SU-DHL-6 (cell line): ENCODE data around the gene WFDC10A.
A peak's percentile ranks its signal among the peaks of the same experiment; 100 is the strongest.

ENCODE experiments used
- H2AFZ ChIP-seq: fragments of 200-600 bp; sonication (generic); 2 replicates; pipeline ENCODE4 v1.6.1; 2014; ENCODE audit warnings: low read depth, mild to moderate bottlenecking, moderate library complexity, mixed read lengths, antibody characterized with exemption, low read length; ENCODE audit not compliant: severe bottlenecking
- H3F3A ChIP-seq: fragments of 200-600 bp; shearing (Covaris generic); 2 replicates; pipeline ENCODE4 v1.6.0; 2016; ENCODE audit warnings: antibody characterized with exemption, mild to moderate bottlenecking; ENCODE audit not compliant: insufficient read depth
- H3K27ac ChIP-seq: fragments of 200-600 bp; sonication (generic); 2 replicates; pipeline ENCODE4 v1.5.1; 2016; ENCODE audit warnings: low read depth, mild to moderate bottlenecking, low read length, moderate library complexity, mixed read lengths
- H3K27me3 ChIP-seq: fragments of 200-600 bp; sonication (generic), shearing (Covaris generic); 2 replicates; pipeline ENCODE4 v1.6.0; 2014; ENCODE audit warnings: mild to moderate bottlenecking, low read length
- H3K36me3 ChIP-seq: fragments of 200-600 bp; sonication (generic); 2 replicates; pipeline ENCODE4 v1.6.1; 2014; ENCODE audit warnings: mild to moderate bottlenecking, low read length, mixed read lengths
- H3K4me2 ChIP-seq: fragments of 300-600, 200-600 bp; shearing (Covaris generic), sonication (generic); 2 replicates; pipeline ENCODE4 v1.6.0; 2014; ENCODE audit warnings: low read length, low read depth, mild to moderate bottlenecking; ENCODE audit not compliant: poor library complexity, severe bottlenecking
- H3K4me3 ChIP-seq: fragments of 200-600 bp; sonication (generic); 2 replicates; pipeline ENCODE4 v1.5.1; 2014; ENCODE audit warnings: antibody characterized with exemption, low read length, mild to moderate bottlenecking, mixed read lengths; ENCODE audit not compliant: insufficient read depth, poor library complexity, severe bottlenecking
- H3K79me2 ChIP-seq: fragments of 200-600 bp; sonication (generic); 2 replicates; pipeline ENCODE4 v1.6.1; 2014; ENCODE audit warnings: mild to moderate bottlenecking, low read length, moderate library complexity; ENCODE audit not compliant: insufficient read depth
- H3K9ac ChIP-seq: fragments of 200-600 bp; sonication (generic); 2 replicates; pipeline ENCODE4 v1.7.0; 2014; ENCODE audit warnings: mild to moderate bottlenecking, low read length
- H3K9me2 ChIP-seq: fragments of 200-600 bp; sonication (generic); replicated peaks from 2 replicates; pipeline ENCODE4 v1.6.1; 2014; ENCODE audit warnings: low read length; ENCODE audit not compliant: insufficient read depth
- H3K9me3 ChIP-seq: fragments of 200-600 bp; sonication (generic); 2 replicates; pipeline ENCODE4 v1.6.1; 2014; ENCODE audit warnings: low read length, mixed read lengths; ENCODE audit not compliant: insufficient read depth
- H4K20me1 ChIP-seq: fragments of 200-600 bp; sonication (generic); 2 replicates; pipeline ENCODE4 v1.6.1; 2014; ENCODE audit warnings: low read depth, mild to moderate bottlenecking, antibody characterized with exemption, low read length, moderate library complexity, mixed read lengths
- CTCF ChIP-seq: fragments of 200-600 bp; sonication (generic); IDR thresholded peaks from one replicate; pipeline ENCODE4 v1.5.1; 2017; ENCODE audit warnings: antibody characterized with exemption, mild to moderate bottlenecking, low read length, moderate library complexity; ENCODE audit not compliant: insufficient read depth, poor library complexity, severe bottlenecking
- EZH2phosphoT487 ChIP-seq: fragments of 200-600 bp; sonication (generic), shearing (Covaris generic); conservative IDR thresholded peaks from 2 replicates; pipeline ENCODE4 v1.6.1; 2018; ENCODE audit warnings: mild to moderate bottlenecking, antibody characterized with exemption, low read length, moderate library complexity, mixed read lengths

Gene WFDC10A

DNA sequence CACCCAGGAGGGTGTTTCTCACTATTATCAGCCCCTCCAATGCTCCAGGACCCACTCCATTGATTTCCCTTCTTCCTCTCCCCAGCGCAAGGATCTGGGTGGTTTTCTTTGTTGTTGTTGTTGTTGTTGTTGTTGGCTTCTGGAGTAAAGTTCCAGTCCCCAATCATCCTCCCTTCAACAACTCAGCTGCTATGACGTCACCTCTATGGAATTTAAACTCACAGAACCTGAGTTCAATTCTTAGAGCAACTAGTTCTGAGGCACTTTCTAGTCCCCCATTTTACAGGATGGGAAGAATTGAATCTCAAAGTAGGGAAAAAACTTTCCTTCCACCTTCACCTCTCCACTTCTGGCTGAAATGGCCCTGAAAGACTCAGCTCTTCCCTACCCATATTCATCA is 40.7 kb upstream of the WFDC10A start:
- no peaks in the 10 kb centered on the region for H3K36me3 ChIP-seq
- no peak overlapping the region for H2AFZ ChIP-seq
- no peaks in the 10 kb centered on the region for H3K79me2 ChIP-seq
- H3K27ac ChIP-seq, result no peak overlapping the region
- no peaks in the 10 kb centered on the region for H3K9me3 ChIP-seq
- H4K20me1 ChIP-seq, result no peaks in the 10 kb centered on the region
- H3K9me2 ChIP-seq, result no peaks in the 10 kb centered on the region
- TF ChIP-seq CTCF (no peak), EZH2phosphoT487 (no peak)
- no peaks in the 10 kb centered on the region for H3F3A ChIP-seq
- no peaks in the 10 kb centered on the region for H3K27me3 ChIP-seq
- no peak overlapping the region for H3K4me2 ChIP-seq
- no peak overlapping the region for H3K4me3 ChIP-seq
- H3K9ac ChIP-seq, result no peak overlapping the region

GRCh38 chr20:45589725-45590124 is 39.8 kb upstream of the WFDC10A start:
- H3K4me3 ChIP-seq, result no peak overlapping the region
- H3K9me2 ChIP-seq, result no peaks in the 10 kb centered on the region
- no peak overlapping the region for H2AFZ ChIP-seq
- H3K9me3 ChIP-seq, result no peaks in the 10 kb centered on the region
- no peak overlapping the region for H3K4me2 ChIP-seq
- no peaks in the 10 kb centered on the region for H3K36me3 ChIP-seq
- H3K79me2 ChIP-seq, result no peaks in the 10 kb centered on the region
- H4K20me1 ChIP-seq, result no peaks in the 10 kb centered on the region
- TF ChIP-seq EZH2phosphoT487, result no peak
- no peak for TF ChIP-seq CTCF
- H3K27ac ChIP-seq, result no peak overlapping the region
- no peaks in the 10 kb centered on the region for H3F3A ChIP-seq
- H3K9ac ChIP-seq, result no peak overlapping the region
- H3K27me3 ChIP-seq, result no peaks in the 10 kb centered on the region

DNA sequence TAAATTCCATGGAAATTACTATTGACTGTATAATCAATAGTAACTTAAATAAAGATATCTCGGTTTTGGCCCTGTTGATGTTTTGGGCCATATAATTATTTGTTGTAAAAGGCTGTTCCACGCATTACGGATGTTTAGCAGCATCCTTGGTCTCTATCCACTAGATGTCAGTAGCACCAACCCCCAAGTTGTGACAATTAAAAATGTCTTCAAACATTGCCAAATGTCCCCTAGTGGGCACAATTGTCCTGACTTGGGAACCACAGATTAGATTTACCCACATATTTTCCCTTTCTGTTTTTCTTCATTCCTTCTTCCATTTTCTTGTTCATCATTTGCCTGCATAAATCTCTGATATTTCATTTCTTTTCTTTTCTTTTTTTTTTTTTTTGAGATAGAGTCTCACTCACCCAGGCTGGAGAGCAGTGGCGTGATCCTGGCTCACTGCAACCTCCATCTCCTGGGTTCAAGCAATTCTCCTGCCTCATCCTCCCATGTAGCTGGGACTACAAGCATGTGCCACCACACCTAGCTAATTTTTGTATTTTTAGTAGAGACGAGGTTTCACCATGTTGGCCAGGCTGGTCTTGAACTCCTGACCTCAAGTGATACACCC is 36.9 kb upstream of the WFDC10A start:
- Histone ChIP-seq H2AFZ (no peak overlapping the region), H4K20me1 (no peaks in the 10 kb centered on the region), H3K9ac (no peak overlapping the region), H3K9me3 (no peaks in the 10 kb centered on the region), H3K79me2 (no peaks in the 10 kb centered on the region), H3K27me3 (no peaks in the 10 kb centered on the region), H3K4me2 (no peak overlapping the region), H3K27ac (no peak overlapping the region), H3K36me3 (no peaks in the 10 kb centered on the region), H3K9me2 (no peaks in the 10 kb centered on the region), H3K4me3 (no peak overlapping the region), H3F3A (no peaks in the 10 kb centered on the region)
- TF ChIP-seq EZH2phosphoT487, result no peak
- TF ChIP-seq CTCF, result peak; percentile 87
